Forelimb muscle (tissue), 1 donor: Measurements from ENCODE around the gene NUP205. TPM values are rescaled to one million over a fixed set of nuclear protein-coding genes. Genes with fewer than 3 reads are reported as not detected.

Experiments
- polyA plus RNA-seq: library from polyadenylated mRNA; unstranded; fragments of 120-200 nt; gene quantifications from one replicate; pipeline ENCODE4 v1.2.1, GENCODE V29; 2013; ENCODE audit not compliant: insufficient read length

NUP205 gene
- polyA plus RNA-seq, 1 donor: 32.2 TPM

Other genes starting within 250 kb of the NUP205 start
- gene CNOT4, start 47.8 kb upstream of the NUP205 start, polyA plus RNA-seq: 22.0 TPM
- 45.6 TPM for gene STMP1, start 104.6 kb downstream of the NUP205 start, polyA plus RNA-seq
- 1.8 TPM for gene SLC13A4, start 170.3 kb downstream of the NUP205 start, polyA plus RNA-seq
- 0.10 TPM for gene FAM180A, start 190.9 kb downstream of the NUP205 start, polyA plus RNA-seq